RPMI8226 (cell line): ENCODE results near the gene C1QL2.
A peak's percentile ranks its signal among the peaks of the same experiment; 100 is the strongest.

Experiments used
- DNase-seq: peaks from one replicate; pipeline ENCODE4 v3.0.0-alpha.2; 2015

The C1QL2 gene

GRCh38 chr2:119178776-119179175 is 20.2 kb upstream of the C1QL2 start:
- DNase-seq, result no peak

- DNase-seq, result no peak
These were observed 19.3 kb upstream of the C1QL2 start for GRCh38 chr2:119177838-119178190.

GRCh38 chr2:119177171-119177837 is 18.8 kb upstream of the C1QL2 start:
- no peak for DNase-seq

GRCh38 chr2:119175517-119175916 is 17.0 kb upstream of the C1QL2 start:
- DNase-seq, result no peak

- DNase-seq, result no peak
These were observed 16.4 kb upstream of the C1QL2 start for GRCh38 chr2:119174993-119175347.

- peak; percentile 60 for DNase-seq
These were observed 15.9 kb upstream of the C1QL2 start for GRCh38 chr2:119174216-119174992.

GRCh38 chr2:119173556-119174060 is 15.1 kb upstream of the C1QL2 start:
- no peak for DNase-seq

- no peak for DNase-seq
These were observed 12.0 kb upstream of the C1QL2 start for GRCh38 chr2:119170504-119170903.

GRCh38 chr2:119169717-119170116 is 11.2 kb upstream of the C1QL2 start:
- DNase-seq, result no peak

- DNase-seq, result no peak
These were observed 1.9 kb upstream of the C1QL2 start for GRCh38 chr2:119160361-119160990.

- no peak for DNase-seq
These were observed 570 bp downstream of the C1QL2 start for GRCh38 chr2:119157850-119158511.

GRCh38 chr2:119156891-119157773 is 1.4 kb downstream of the C1QL2 start:
- DNase-seq, result no peak

- no peak for DNase-seq
These were observed 2.3 kb downstream of the C1QL2 start for GRCh38 chr2:119156105-119156890.

GRCh38 chr2:119155633-119156032 is 2.9 kb downstream of the C1QL2 start:
- DNase-seq, result no peak

- DNase-seq, result no peak
These were observed 4.5 kb downstream of the C1QL2 start for GRCh38 chr2:119154076-119154475.

GRCh38 chr2:119149611-119150010 is 8.9 kb downstream of the C1QL2 start:
- no peak for DNase-seq

GRCh38 chr2:119147776-119148715 is 10.5 kb downstream of the C1QL2 start:
- DNase-seq, result no peak

- no peak for DNase-seq
These were observed 13.7 kb downstream of the C1QL2 start for GRCh38 chr2:119144806-119145205.

GRCh38 chr2:119142824-119143223 is 15.7 kb downstream of the C1QL2 start:
- no peak for DNase-seq

- no peak for DNase-seq
These were observed 21.0 kb downstream of the C1QL2 start for GRCh38 chr2:119137502-119137901.
